Subcutaneous abdominal adipose tissue (tissue), 5 donors: ENCODE data around the gene ZNF469.

ENCODE experiments used
- H3K27ac ChIP-seq: one replicate; pipeline ENCODE4 v1.7.0; 2013; ENCODE audit warnings: low read depth, mild to moderate bottlenecking, inconsistent platforms, low read length, moderate library complexity
- H3K27me3 ChIP-seq, 5 donors: one replicate each; pipeline ENCODE4 v1.7.0; 2013; ENCODE audit warnings: low read length in 5 of 5, inconsistent platforms in 1 of 5; ENCODE audit not compliant: control insufficient read depth in 5 of 5, insufficient read depth in 4 of 5
- H3K36me3 ChIP-seq, 5 donors: one replicate each; pipeline ENCODE4 v1.7.0; 2013; ENCODE audit warnings: low read length in 5 of 5; ENCODE audit not compliant: control insufficient read depth in 5 of 5, insufficient read depth in 5 of 5
- H3K4me1 ChIP-seq, 5 donors: one replicate each; pipeline ENCODE4 v1.7.0; 2013; ENCODE audit warnings: low read length in 5 of 5, mild to moderate bottlenecking in 3 of 5, moderate library complexity in 1 of 5; ENCODE audit not compliant: control insufficient read depth in 5 of 5, insufficient read depth in 5 of 5
- H3K4me3 ChIP-seq, 5 donors: one replicate each; pipeline ENCODE4 v1.7.0; 2013; ENCODE audit warnings: low read length in 5 of 5, low read depth in 1 of 5
- H3K9ac ChIP-seq, 5 donors: one replicate each; pipeline ENCODE4 v1.7.0; 2013; ENCODE audit warnings: low read length in 5 of 5, mild to moderate bottlenecking in 4 of 5, moderate library complexity in 3 of 5
- H3K9me3 ChIP-seq, 5 donors: one replicate each; pipeline ENCODE4 v1.7.0; 2013; ENCODE audit warnings: low read length in 5 of 5; ENCODE audit not compliant: control insufficient read depth in 5 of 5
- donor health status: healthy.
- donor health status: healthy.
- donor health status: healthy.
- donor health status: healthy.
- donor health status: healthy.

ZNF469 gene

GRCh38 chr16:88392111-88392510 is 9.4 kb downstream of the ZNF469 start:
- Histone ChIP-seq H3K4me1 (peaks cover 0 to 40% (median 13%) of the 10 kb centered on the region in 5 donors), H3K9me3 (no peaks in the 10 kb centered on the region), H3K9ac (no peak overlapping the region), H3K4me3 (no peak overlapping the region), H3K27me3 (peaks cover 0 to 39% (median 22%) of the 10 kb centered on the region in 5 donors), H3K27ac (no peak overlapping the region), H3K36me3 (no peaks in the 10 kb centered on the region)

GRCh38 chr16:88392616-88393015 is 9.9 kb downstream of the ZNF469 start:
- Histone ChIP-seq H3K27me3 (peaks cover 0 to 38% (median 16%) of the 10 kb centered on the region in 5 donors), H3K9me3 (no peaks in the 10 kb centered on the region), H3K4me3 (no peak overlapping the region), H3K27ac (no peak overlapping the region), H3K9ac (no peak overlapping the region), H3K36me3 (no peaks in the 10 kb centered on the region), H3K4me1 (peaks cover 0 to 40% (median 10%) of the 10 kb centered on the region in 5 donors)

- no peak overlapping the region for H3K27ac ChIP-seq
- no peak overlapping the region for H3K4me3 ChIP-seq
- H3K9me3 ChIP-seq: no peaks in the 10 kb centered on the region
- H3K27me3 ChIP-seq: peaks cover 0 to 35% (median 12%) of the 10 kb centered on the region in 5 donors
- H3K9ac ChIP-seq: no peak overlapping the region
- H3K36me3 ChIP-seq: no peaks in the 10 kb centered on the region
- peaks cover 0 to 40% (median 10%) of the 10 kb centered on the region in 5 donors for H3K4me1 ChIP-seq
Observed at GRCh38 chr16:88393034-88393433, 10.3 kb downstream of the ZNF469 start.

GRCh38 chr16:88393571-88393970 is 10.8 kb downstream of the ZNF469 start:
- H3K27ac ChIP-seq: no peak overlapping the region
- peaks cover 0 to 40% (median 10%) of the 10 kb centered on the region in 5 donors for H3K4me1 ChIP-seq
- no peaks in the 10 kb centered on the region for H3K36me3 ChIP-seq
- no peaks in the 10 kb centered on the region for H3K9me3 ChIP-seq
- no peak overlapping the region for H3K9ac ChIP-seq
- no peak overlapping the region for H3K4me3 ChIP-seq
- peaks cover 0 to 30% (median 7%) of the 10 kb centered on the region in 5 donors for H3K27me3 ChIP-seq

GRCh38 chr16:88394426-88394825 is 11.7 kb downstream of the ZNF469 start:
- no peak overlapping the region for H3K4me3 ChIP-seq
- no peaks in the 10 kb centered on the region for H3K9me3 ChIP-seq
- no peak overlapping the region for H3K27ac ChIP-seq
- peaks cover 0 to 37% (median 8%) of the 10 kb centered on the region in 5 donors for H3K4me1 ChIP-seq
- no peaks in the 10 kb centered on the region for H3K36me3 ChIP-seq
- peaks cover 0 to 29% (median 7%) of the 10 kb centered on the region in 5 donors for H3K27me3 ChIP-seq
- no peak overlapping the region for H3K9ac ChIP-seq

GRCh38 chr16:88395669-88396584 is 13.2 kb downstream of the ZNF469 start:
- no peaks in the 10 kb centered on the region for H3K9me3 ChIP-seq
- H3K27me3 ChIP-seq: peaks cover 0 to 15% (median 0%) of the 10 kb centered on the region in 5 donors
- no peaks in the 10 kb centered on the region for H3K36me3 ChIP-seq
- peaks cover 0 to 24% (median 0%) of the 10 kb centered on the region in 5 donors for H3K4me1 ChIP-seq
- no peak overlapping the region for H3K27ac ChIP-seq
- no peak overlapping the region for H3K4me3 ChIP-seq
- no peak overlapping the region for H3K9ac ChIP-seq

GRCh38 chr16:88398170-88398873 is 15.6 kb downstream of the ZNF469 start:
- peaks cover 0 to 10% (median 0%) of the 10 kb centered on the region in 5 donors for H3K4me1 ChIP-seq
- no peaks in the 10 kb centered on the region for H3K36me3 ChIP-seq
- no peak overlapping the region for H3K4me3 ChIP-seq
- no peaks in the 10 kb centered on the region for H3K9me3 ChIP-seq
- peaks cover 0 to 2% (median 0%) of the 10 kb centered on the region in 5 donors for H3K27me3 ChIP-seq
- H3K27ac ChIP-seq: no peak overlapping the region
- no peak overlapping the region for H3K9ac ChIP-seq

GRCh38 chr16:88398874-88399178 is 16.1 kb downstream of the ZNF469 start:
- Histone ChIP-seq H3K27ac (no peak overlapping the region), H3K9me3 (no peaks in the 10 kb centered on the region), H3K9ac (no peak overlapping the region), H3K4me1 (peaks cover 0 to 5% (median 0%) of the 10 kb centered on the region in 5 donors), H3K27me3 (peaks cover 0 to 2% (median 0%) of the 10 kb centered on the region in 5 donors), H3K4me3 (no peak overlapping the region), H3K36me3 (no peaks in the 10 kb centered on the region)

GRCh38 chr16:88400186-88400585 is 17.4 kb downstream of the ZNF469 start:
- Histone ChIP-seq H3K27me3 (peaks cover 0 to 5% (median 0%) of the 10 kb centered on the region in 5 donors), H3K36me3 (no peaks in the 10 kb centered on the region), H3K9ac (no peak overlapping the region), H3K4me3 (no peak overlapping the region), H3K9me3 (no peaks in the 10 kb centered on the region), H3K4me1 (peaks cover 0 to 3% (median under 1%) of the 10 kb centered on the region in 5 donors), H3K27ac (no peak overlapping the region)
